GM21619 (cell line): ENCODE results near the gene DDB1.
A peak's percentile ranks its signal among the peaks of the same experiment; 100 is the strongest.

Source experiments
- ATAC-seq: cut with Tn5 transposase; IDR thresholded peaks from one replicate; pipeline ENCODE4 v1.9.1; 2021; ENCODE audit not compliant: unreplicated experiment

The DDB1 gene

GRCh38 chr11:61302550-61302949 lies 30.4 kb downstream of the DDB1 start:
- ATAC-seq = no peak

- no peak for ATAC-seq
Measured at GRCh38 chr11:61298663-61299244, 34.2 kb downstream of the DDB1 start.

- no peak for ATAC-seq
Measured at GRCh38 chr11:61297746-61298145, 35.2 kb downstream of the DDB1 start.

- no peak for ATAC-seq
Measured at GRCh38 chr11:61297341-61297740, 35.6 kb downstream of the DDB1 start.

GRCh38 chr11:61295596-61295926 lies 37.3 kb downstream of the DDB1 start:
- no peak for ATAC-seq

- ATAC-seq = peak; percentile 63
Measured at GRCh38 chr11:61294717-61295595, 37.9 kb downstream of the DDB1 start, which contains the start of gene VWCE. Gene VWCE, minus strand, starts transcription at chr11:61295316. Its CDS starts 279 bp downstream, at chr11:61295037.

- peak; percentile 35 for ATAC-seq
Measured at GRCh38 chr11:61293867-61294716, 38.8 kb downstream of the DDB1 start.

GRCh38 chr11:61292356-61292755 lies 40.5 kb downstream of the DDB1 start:
- no peak for ATAC-seq

GRCh38 chr11:61290905-61291690 lies 41.8 kb downstream of the DDB1 start:
- no peak for ATAC-seq

- no peak for ATAC-seq
Measured at GRCh38 chr11:61287338-61287977, 45.4 kb downstream of the DDB1 start.

GRCh38 chr11:61283613-61284012 lies 49.3 kb downstream of the DDB1 start:
- ATAC-seq = no peak

GRCh38 chr11:61281581-61282250 lies 51.2 kb downstream of the DDB1 start:
- no peak for ATAC-seq

GRCh38 chr11:61280883-61281580 lies 51.9 kb downstream of the DDB1 start:
- ATAC-seq = no peak

GRCh38 chr11:61279934-61280659 lies 52.8 kb downstream of the DDB1 start:
- ATAC-seq = no peak

- ATAC-seq = no peak
Measured at GRCh38 chr11:61278001-61278470, 54.9 kb downstream of the DDB1 start.

GRCh38 chr11:61277186-61278000 lies 55.5 kb downstream of the DDB1 start:
- no peak for ATAC-seq

GRCh38 chr11:61275191-61275590 lies 57.7 kb downstream of the DDB1 start:
- no peak for ATAC-seq

- no peak for ATAC-seq
Measured at GRCh38 chr11:61274084-61274483, 58.8 kb downstream of the DDB1 start.
